WTC11 (cell line): Measurements from ENCODE around the gene KCNH3. TPM values are rescaled to one million over a fixed set of nuclear protein-coding genes. Genes with fewer than 3 reads are reported as not detected.

Experiments used
- ATAC-seq: fragments of 200-7000 bp; cut with Tn5 transposase; 2 replicates; pipeline ENCODE4 v1.10.0; 2021; ENCODE audit warnings: mild to moderate bottlenecking, moderate library complexity
- CTCF ChIA-PET: fragments of 300-600 bp; sonication (Branson Sonifier 250); formaldehyde crosslinking; loops from one replicate; lab custom pipeline; 2021; ENCODE audit warnings: antibody characterized with exemption; lab: Charles Lee
- POLR2A ChIA-PET: fragments of 350-600 bp; sonication (Branson Sonifier 250); formaldehyde crosslinking; loops from one replicate; lab custom pipeline; 2021; ENCODE audit warnings: antibody characterized with exemption; lab: Charles Lee
- DNase-seq: peaks from one replicate; pipeline ENCODE4 v3.0.0; 2021; ENCODE audit warnings: low spot score
- H3K27ac Mint-ChIP-seq: 2 replicates; pipeline ENCODE4 v1.8.0; 2021; ENCODE audit warnings: mixed read lengths
- H3K27me3 Mint-ChIP-seq: 2 replicates; pipeline ENCODE4 v1.8.0; 2021; ENCODE audit warnings: low read depth, mild to moderate bottlenecking, moderate library complexity, mixed read lengths
- H3K36me3 Mint-ChIP-seq: 2 replicates; pipeline ENCODE4 v1.8.0; 2021; ENCODE audit warnings: mixed read lengths
- H3K4me1 Mint-ChIP-seq: 2 replicates; pipeline ENCODE4 v1.8.0; 2022; ENCODE audit warnings: mixed read lengths
- H3K4me3 Mint-ChIP-seq: 2 replicates; pipeline ENCODE4 v1.8.0; 2021; ENCODE audit warnings: mild to moderate bottlenecking, moderate library complexity, mixed read lengths
- H3K9me3 Mint-ChIP-seq: 2 replicates; pipeline ENCODE4 v1.8.0; 2021; ENCODE audit warnings: mixed read lengths
- CBFB ChIP-seq: sonication (generic); formaldehyde crosslinking; IDR thresholded peaks from 2 replicates; pipeline ENCODE4 v1.8.1; 2022; ENCODE audit warnings: mild to moderate bottlenecking, low read depth, missing genetic modification reagents
- EMX1 ChIP-seq: fragments of 250-450 bp; sonication (Bioruptor Pico); IDR thresholded peaks from 2 replicates; pipeline ENCODE4 v1.8.0; 2021; ENCODE audit warnings: mild to moderate bottlenecking
- FOXJ3 ChIP-seq: sonication (generic); formaldehyde crosslinking; IDR thresholded peaks from 2 replicates; pipeline ENCODE4 v1.9.0; 2021; ENCODE audit warnings: missing genetic modification reagents, mild to moderate bottlenecking, borderline replicate concordance
- GTF2I ChIP-seq: fragments of 250-450 bp; sonication (Bioruptor Pico); conservative IDR thresholded peaks from 2 replicates; pipeline ENCODE4 v1.4.0; 2021; ENCODE audit warnings: mild to moderate bottlenecking
- NR2C2 ChIP-seq: sonication (generic); formaldehyde crosslinking; IDR thresholded peaks from 2 replicates; pipeline ENCODE4 v1.8.0; 2022; ENCODE audit warnings: mild to moderate bottlenecking, missing genetic modification reagents
- PRRX2 ChIP-seq: fragments of 250-450 bp; sonication (Bioruptor Pico); IDR thresholded peaks from 2 replicates; pipeline ENCODE4 v1.8.0; 2021; ENCODE audit warnings: mild to moderate bottlenecking
- RELA ChIP-seq: sonication (generic); formaldehyde crosslinking; IDR thresholded peaks from 2 replicates; pipeline ENCODE4 v1.8.1; 2022; ENCODE audit warnings: missing genetic modification reagents, mild to moderate bottlenecking, borderline replicate concordance
- TCF7 ChIP-seq: sonication (generic); formaldehyde crosslinking; IDR thresholded peaks from 2 replicates; pipeline ENCODE4 v1.8.0; 2022; ENCODE audit warnings: mild to moderate bottlenecking, low read depth, missing genetic modification reagents, moderate library complexity
- total RNA-seq: library from RNA; stranded (reverse); gene quantifications from 3 replicates; pipeline ENCODE4 v1.2.3, GENCODE V29; 2021
- TF ChIP-seq, protein P1 (sequence below): sonication (generic); formaldehyde crosslinking; IDR thresholded peaks from 2 replicates; pipeline ENCODE4 v1.8.1; 2022; ENCODE audit warnings: mild to moderate bottlenecking, missing genetic modification reagents, moderate library complexity, borderline replicate concordance
- TF ChIP-seq, protein P2 (sequence below): sonication (generic); formaldehyde crosslinking; IDR thresholded peaks from 2 replicates; pipeline ENCODE4 v1.8.1; 2023; ENCODE audit warnings: mild to moderate bottlenecking, missing genetic modification reagents, moderate library complexity
- TF ChIP-seq, protein P3 (sequence below): sonication (generic); formaldehyde crosslinking; IDR thresholded peaks from 2 replicates; pipeline ENCODE4 v1.8.0; 2022; ENCODE audit warnings: mild to moderate bottlenecking, missing genetic modification reagents
- TF ChIP-seq, protein P4 (sequence below): sonication (generic); formaldehyde crosslinking; IDR thresholded peaks from 2 replicates; pipeline ENCODE4 v1.8.0; 2023; ENCODE audit warnings: missing genetic modification reagents, mild to moderate bottlenecking, borderline replicate concordance
- TF ChIP-seq, protein P5 (sequence below): sonication (generic); formaldehyde crosslinking; IDR thresholded peaks from 2 replicates; pipeline ENCODE4 v1.8.0; 2022; ENCODE audit warnings: missing genetic modification reagents
- TF ChIP-seq, protein P6 (sequence below): sonication (generic); formaldehyde crosslinking; IDR thresholded peaks from 2 replicates; pipeline ENCODE4 v1.8.1; 2023; ENCODE audit warnings: mild to moderate bottlenecking, missing genetic modification reagents, borderline replicate concordance
- TF ChIP-seq, protein P7 (sequence below): fragments of 250-450 bp; sonication (Bioruptor Pico); IDR thresholded peaks from 2 replicates; pipeline ENCODE4 v1.9.0; 2021; ENCODE audit warnings: mild to moderate bottlenecking
- TF ChIP-seq, protein P8 (sequence below): sonication (generic); formaldehyde crosslinking; IDR thresholded peaks from 2 replicates; pipeline ENCODE4 v1.8.1; 2023; ENCODE audit warnings: mild to moderate bottlenecking, missing genetic modification reagents, moderate library complexity
- TF ChIP-seq, protein P9 (sequence below): sonication (generic); formaldehyde crosslinking; IDR thresholded peaks from 2 replicates; pipeline ENCODE4 v1.8.1; 2022; ENCODE audit warnings: missing genetic modification reagents, borderline replicate concordance

The KCNH3 gene
- total RNA-seq, 1 experiment from 2014 or later = 0.44 TPM

DNA sequence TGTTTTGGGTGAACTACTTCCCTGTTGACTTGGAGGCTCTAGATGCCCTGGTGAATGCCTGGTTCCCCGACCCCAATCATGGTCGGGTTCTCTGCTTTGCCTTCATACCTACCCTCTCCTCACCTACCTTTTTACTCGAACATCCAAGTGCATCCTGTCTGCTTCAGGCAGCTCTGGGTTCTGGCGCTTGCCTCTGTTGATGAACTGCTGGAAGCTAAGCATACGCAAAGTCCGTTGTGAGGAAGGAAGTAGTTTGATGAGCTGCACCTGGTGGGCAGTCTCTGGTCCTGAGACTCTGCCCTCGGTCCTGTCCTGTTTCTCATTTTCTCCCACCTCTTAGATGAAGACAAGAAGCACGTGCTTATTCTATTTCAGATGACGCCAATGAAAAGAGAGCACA is 13.6 kb downstream of the KCNH3 start:
- ChIA-PET POLR2A (no interaction called here), CTCF (interaction anchor here (1.1 to 7.8 kb wide), 20 partner anchors 9 to 257 kb away, joined by 4 to 99 read pairs (median 11); partner anchors contain the start of genes DNAJC22, KCNH3, PRPF40B and PRPH)
- DNase-seq (no peak), ATAC-seq (no peak)
- Mint-ChIP-seq H3K27ac (no peak overlapping the region), H3K36me3 (no peaks in the 10 kb centered on the region), H3K4me1 (peaks cover 3% of the 10 kb centered on the region; the same call in 1 of the 2 replicates), H3K9me3 (no peaks in the 10 kb centered on the region), H3K4me3 (no peak overlapping the region), H3K27me3 (peaks cover 44% of the 10 kb centered on the region)
- TF ChIP-seq TCF7 (CRISPR knock-in tag) (no peak), EMX1 (no peak), RELA (CRISPR knock-in tag) (no peak), NR2C2 (no peak), PRRX2 (no peak), CBFB (CRISPR knock-in tag) (no peak), FOXJ3 (no peak), GTF2I (no peak)
- TF ChIP-seq, protein P1, sequence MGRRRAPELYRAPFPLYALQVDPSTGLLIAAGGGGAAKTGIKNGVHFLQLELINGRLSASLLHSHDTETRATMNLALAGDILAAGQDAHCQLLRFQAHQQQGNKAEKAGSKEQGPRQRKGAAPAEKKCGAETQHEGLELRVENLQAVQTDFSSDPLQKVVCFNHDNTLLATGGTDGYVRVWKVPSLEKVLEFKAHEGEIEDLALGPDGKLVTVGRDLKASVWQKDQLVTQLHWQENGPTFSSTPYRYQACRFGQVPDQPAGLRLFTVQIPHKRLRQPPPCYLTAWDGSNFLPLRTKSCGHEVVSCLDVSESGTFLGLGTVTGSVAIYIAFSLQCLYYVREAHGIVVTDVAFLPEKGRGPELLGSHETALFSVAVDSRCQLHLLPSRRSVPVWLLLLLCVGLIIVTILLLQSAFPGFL (CRISPR knock-in tag) = no peak
- TF ChIP-seq, protein P2, sequence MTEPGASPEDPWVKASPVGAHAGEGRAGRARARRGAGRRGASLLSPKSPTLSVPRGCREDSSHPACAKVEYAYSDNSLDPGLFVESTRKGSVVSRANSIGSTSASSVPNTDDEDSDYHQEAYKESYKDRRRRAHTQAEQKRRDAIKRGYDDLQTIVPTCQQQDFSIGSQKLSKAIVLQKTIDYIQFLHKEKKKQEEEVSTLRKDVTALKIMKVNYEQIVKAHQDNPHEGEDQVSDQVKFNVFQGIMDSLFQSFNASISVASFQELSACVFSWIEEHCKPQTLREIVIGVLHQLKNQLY (CRISPR knock-in tag) = no peak
- TF ChIP-seq, protein P3, sequence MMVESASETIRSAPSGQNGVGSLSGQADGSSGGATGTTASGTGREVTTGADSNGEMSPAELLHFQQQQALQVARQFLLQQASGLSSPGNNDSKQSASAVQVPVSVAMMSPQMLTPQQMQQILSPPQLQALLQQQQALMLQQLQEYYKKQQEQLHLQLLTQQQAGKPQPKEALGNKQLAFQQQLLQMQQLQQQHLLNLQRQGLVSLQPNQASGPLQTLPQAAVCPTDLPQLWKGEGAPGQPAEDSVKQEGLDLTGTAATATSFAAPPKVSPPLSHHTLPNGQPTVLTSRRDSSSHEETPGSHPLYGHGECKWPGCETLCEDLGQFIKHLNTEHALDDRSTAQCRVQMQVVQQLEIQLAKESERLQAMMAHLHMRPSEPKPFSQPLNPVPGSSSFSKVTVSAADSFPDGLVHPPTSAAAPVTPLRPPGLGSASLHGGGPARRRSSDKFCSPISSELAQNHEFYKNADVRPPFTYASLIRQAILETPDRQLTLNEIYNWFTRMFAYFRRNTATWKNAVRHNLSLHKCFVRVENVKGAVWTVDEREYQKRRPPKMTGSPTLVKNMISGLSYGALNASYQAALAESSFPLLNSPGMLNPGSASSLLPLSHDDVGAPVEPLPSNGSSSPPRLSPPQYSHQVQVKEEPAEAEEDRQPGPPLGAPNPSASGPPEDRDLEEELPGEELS (CRISPR knock-in tag) = no peak
- TF ChIP-seq, protein P4, sequence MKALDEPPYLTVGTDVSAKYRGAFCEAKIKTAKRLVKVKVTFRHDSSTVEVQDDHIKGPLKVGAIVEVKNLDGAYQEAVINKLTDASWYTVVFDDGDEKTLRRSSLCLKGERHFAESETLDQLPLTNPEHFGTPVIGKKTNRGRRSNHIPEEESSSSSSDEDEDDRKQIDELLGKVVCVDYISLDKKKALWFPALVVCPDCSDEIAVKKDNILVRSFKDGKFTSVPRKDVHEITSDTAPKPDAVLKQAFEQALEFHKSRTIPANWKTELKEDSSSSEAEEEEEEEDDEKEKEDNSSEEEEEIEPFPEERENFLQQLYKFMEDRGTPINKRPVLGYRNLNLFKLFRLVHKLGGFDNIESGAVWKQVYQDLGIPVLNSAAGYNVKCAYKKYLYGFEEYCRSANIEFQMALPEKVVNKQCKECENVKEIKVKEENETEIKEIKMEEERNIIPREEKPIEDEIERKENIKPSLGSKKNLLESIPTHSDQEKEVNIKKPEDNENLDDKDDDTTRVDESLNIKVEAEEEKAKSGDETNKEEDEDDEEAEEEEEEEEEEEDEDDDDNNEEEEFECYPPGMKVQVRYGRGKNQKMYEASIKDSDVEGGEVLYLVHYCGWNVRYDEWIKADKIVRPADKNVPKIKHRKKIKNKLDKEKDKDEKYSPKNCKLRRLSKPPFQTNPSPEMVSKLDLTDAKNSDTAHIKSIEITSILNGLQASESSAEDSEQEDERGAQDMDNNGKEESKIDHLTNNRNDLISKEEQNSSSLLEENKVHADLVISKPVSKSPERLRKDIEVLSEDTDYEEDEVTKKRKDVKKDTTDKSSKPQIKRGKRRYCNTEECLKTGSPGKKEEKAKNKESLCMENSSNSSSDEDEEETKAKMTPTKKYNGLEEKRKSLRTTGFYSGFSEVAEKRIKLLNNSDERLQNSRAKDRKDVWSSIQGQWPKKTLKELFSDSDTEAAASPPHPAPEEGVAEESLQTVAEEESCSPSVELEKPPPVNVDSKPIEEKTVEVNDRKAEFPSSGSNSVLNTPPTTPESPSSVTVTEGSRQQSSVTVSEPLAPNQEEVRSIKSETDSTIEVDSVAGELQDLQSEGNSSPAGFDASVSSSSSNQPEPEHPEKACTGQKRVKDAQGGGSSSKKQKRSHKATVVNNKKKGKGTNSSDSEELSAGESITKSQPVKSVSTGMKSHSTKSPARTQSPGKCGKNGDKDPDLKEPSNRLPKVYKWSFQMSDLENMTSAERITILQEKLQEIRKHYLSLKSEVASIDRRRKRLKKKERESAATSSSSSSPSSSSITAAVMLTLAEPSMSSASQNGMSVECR (CRISPR knock-in tag) = no peak
- TF ChIP-seq, protein P5, sequence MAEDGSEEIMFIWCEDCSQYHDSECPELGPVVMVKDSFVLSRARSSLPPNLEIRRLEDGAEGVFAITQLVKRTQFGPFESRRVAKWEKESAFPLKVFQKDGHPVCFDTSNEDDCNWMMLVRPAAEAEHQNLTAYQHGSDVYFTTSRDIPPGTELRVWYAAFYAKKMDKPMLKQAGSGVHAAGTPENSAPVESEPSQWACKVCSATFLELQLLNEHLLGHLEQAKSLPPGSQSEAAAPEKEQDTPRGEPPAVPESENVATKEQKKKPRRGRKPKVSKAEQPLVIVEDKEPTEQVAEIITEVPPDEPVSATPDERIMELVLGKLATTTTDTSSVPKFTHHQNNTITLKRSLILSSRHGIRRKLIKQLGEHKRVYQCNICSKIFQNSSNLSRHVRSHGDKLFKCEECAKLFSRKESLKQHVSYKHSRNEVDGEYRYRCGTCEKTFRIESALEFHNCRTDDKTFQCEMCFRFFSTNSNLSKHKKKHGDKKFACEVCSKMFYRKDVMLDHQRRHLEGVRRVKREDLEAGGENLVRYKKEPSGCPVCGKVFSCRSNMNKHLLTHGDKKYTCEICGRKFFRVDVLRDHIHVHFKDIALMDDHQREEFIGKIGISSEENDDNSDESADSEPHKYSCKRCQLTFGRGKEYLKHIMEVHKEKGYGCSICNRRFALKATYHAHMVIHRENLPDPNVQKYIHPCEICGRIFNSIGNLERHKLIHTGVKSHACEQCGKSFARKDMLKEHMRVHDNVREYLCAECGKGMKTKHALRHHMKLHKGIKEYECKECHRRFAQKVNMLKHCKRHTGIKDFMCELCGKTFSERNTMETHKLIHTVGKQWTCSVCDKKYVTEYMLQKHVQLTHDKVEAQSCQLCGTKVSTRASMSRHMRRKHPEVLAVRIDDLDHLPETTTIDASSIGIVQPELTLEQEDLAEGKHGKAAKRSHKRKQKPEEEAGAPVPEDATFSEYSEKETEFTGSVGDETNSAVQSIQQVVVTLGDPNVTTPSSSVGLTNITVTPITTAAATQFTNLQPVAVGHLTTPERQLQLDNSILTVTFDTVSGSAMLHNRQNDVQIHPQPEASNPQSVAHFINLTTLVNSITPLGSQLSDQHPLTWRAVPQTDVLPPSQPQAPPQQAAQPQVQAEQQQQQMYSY = no peak
- TF ChIP-seq, protein P6, sequence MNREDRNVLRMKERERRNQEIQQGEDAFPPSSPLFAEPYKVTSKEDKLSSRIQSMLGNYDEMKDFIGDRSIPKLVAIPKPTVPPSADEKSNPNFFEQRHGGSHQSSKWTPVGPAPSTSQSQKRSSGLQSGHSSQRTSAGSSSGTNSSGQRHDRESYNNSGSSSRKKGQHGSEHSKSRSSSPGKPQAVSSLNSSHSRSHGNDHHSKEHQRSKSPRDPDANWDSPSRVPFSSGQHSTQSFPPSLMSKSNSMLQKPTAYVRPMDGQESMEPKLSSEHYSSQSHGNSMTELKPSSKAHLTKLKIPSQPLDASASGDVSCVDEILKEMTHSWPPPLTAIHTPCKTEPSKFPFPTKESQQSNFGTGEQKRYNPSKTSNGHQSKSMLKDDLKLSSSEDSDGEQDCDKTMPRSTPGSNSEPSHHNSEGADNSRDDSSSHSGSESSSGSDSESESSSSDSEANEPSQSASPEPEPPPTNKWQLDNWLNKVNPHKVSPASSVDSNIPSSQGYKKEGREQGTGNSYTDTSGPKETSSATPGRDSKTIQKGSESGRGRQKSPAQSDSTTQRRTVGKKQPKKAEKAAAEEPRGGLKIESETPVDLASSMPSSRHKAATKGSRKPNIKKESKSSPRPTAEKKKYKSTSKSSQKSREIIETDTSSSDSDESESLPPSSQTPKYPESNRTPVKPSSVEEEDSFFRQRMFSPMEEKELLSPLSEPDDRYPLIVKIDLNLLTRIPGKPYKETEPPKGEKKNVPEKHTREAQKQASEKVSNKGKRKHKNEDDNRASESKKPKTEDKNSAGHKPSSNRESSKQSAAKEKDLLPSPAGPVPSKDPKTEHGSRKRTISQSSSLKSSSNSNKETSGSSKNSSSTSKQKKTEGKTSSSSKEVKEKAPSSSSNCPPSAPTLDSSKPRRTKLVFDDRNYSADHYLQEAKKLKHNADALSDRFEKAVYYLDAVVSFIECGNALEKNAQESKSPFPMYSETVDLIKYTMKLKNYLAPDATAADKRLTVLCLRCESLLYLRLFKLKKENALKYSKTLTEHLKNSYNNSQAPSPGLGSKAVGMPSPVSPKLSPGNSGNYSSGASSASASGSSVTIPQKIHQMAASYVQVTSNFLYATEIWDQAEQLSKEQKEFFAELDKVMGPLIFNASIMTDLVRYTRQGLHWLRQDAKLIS = no peak
- TF ChIP-seq, protein P7, sequence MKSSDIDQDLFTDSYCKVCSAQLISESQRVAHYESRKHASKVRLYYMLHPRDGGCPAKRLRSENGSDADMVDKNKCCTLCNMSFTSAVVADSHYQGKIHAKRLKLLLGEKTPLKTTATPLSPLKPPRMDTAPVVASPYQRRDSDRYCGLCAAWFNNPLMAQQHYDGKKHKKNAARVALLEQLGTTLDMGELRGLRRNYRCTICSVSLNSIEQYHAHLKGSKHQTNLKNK (CRISPR knock-in tag) = no peak
- TF ChIP-seq, protein P8, sequence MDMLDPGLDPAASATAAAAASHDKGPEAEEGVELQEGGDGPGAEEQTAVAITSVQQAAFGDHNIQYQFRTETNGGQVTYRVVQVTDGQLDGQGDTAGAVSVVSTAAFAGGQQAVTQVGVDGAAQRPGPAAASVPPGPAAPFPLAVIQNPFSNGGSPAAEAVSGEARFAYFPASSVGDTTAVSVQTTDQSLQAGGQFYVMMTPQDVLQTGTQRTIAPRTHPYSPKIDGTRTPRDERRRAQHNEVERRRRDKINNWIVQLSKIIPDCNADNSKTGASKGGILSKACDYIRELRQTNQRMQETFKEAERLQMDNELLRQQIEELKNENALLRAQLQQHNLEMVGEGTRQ (CRISPR knock-in tag) = no peak
- TF ChIP-seq, protein P9, sequence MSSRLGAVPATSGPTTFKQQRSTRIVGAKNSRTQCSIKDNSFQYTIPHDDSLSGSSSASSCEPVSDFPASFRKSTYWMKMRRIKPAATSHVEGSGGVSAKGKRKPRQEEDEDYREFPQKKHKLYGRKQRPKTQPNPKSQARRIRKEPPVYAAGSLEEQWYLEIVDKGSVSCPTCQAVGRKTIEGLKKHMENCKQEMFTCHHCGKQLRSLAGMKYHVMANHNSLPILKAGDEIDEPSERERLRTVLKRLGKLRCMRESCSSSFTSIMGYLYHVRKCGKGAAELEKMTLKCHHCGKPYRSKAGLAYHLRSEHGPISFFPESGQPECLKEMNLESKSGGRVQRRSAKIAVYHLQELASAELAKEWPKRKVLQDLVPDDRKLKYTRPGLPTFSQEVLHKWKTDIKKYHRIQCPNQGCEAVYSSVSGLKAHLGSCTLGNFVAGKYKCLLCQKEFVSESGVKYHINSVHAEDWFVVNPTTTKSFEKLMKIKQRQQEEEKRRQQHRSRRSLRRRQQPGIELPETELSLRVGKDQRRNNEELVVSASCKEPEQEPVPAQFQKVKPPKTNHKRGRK (CRISPR knock-in tag) = no peak
